HepG2 (cell line): Measurements from ENCODE around the gene VEPH1. TPM values are rescaled to one million over a fixed set of nuclear protein-coding genes. Genes with fewer than 3 reads are reported as not detected.

Experiments
- ATAC-seq: fragments of 200-7000 bp; cut with Tn5 transposase; 3 replicates; pipeline ENCODE4 v1.9.1; 2020; ENCODE audit warnings: mild to moderate bottlenecking, moderate library complexity
- BruUV-seq: library from RNA; stranded (reverse); fragments of 400-500 nt; replicated peaks from 2 replicates; lab custom pipeline; 2021; lab: Mats Ljungman, UMichigan
- CTCF ChIA-PET: fragments of 300-600 bp; formaldehyde crosslinking; extraction: SDS; loops from one replicate; lab custom pipeline; 2021; ENCODE audit warnings: low total read pairs, inconsistent platforms, low intra/inter-chr PET ratio; lab: Yijun Ruan, JAX
- POLR2A ChIA-PET: fragments of 350-600 bp; sonication (Branson Sonifier 250); formaldehyde crosslinking; loops from one replicate; lab custom pipeline; 2020; ENCODE audit warnings: antibody characterized with exemption, inconsistent platforms; lab: Yijun Ruan, JAX
- DNase-seq: peaks from one replicate; pipeline ENCODE4 v3.0.0-alpha.2; 2015; ENCODE audit warnings: low spot score
- FAIRE-seq: peaks from 3 replicates; lab custom pipeline; 2011; peaks lifted over from hg19 to GRCh38; lab: Jason Lieb, UNC
- H2AFZ ChIP-seq: one replicate; pipeline ENCODE4 v1.6.1; 2011; ENCODE audit warnings: low read length, inconsistent platforms
- H3K27ac ChIP-seq: fragments of 300-600 bp; 3 replicates; pipeline ENCODE4 v1.8.0; 2011; ENCODE audit warnings: mixed run types, mild to moderate bottlenecking, mixed read lengths, low read length, inconsistent platforms; ENCODE audit not compliant: insufficient read depth; ENCODE audit errors: extremely low read length
- H3K27me3 ChIP-seq, 2 experiments: fragments of 200-600 bp in 1 of 2; 2 replicates in 1 of 2; 3 replicates in 1 of 2; pipeline versions ENCODE4 v1.6.0 to v1.8.0; 2011; ENCODE audit warnings: low read length in 2 of 2, mild to moderate bottlenecking in 2 of 2, moderate library complexity in 2 of 2, inconsistent platforms in 1 of 2; ENCODE audit not compliant: insufficient read depth in 2 of 2, control insufficient read depth in 1 of 2
- H3K36me3 ChIP-seq, 2 experiments: fragments of 200-600 bp in 1 of 2; replicated peaks in 1 of 2; 2 replicates in 1 of 2; 3 replicates in 1 of 2; pipeline versions ENCODE4 v1.5.1 to v1.8.0; 2011; ENCODE audit warnings: low read length in 2 of 2, inconsistent platforms in 1 of 2; ENCODE audit not compliant: insufficient read depth in 2 of 2, control insufficient read depth in 1 of 2
- H3K4me1 ChIP-seq: 2 replicates; pipeline ENCODE4 v1.5.1; 2012; ENCODE audit warnings: low read length, inconsistent platforms; ENCODE audit not compliant: insufficient read depth
- H3K4me2 ChIP-seq: 2 replicates; pipeline ENCODE4 v1.6.0; 2011; ENCODE audit warnings: low read depth, low read length, inconsistent platforms
- H3K4me3 ChIP-seq, 3 experiments: fragments of 200-600 bp in 1 of 3; sonication (generic), shearing (Covaris generic) in 1 of 3; replicated peaks in 1 of 3; 2 replicates each; pipeline ENCODE4 v1.5.1; 2011 to 2016; ENCODE audit warnings: low read length in 3 of 3, inconsistent platforms in 2 of 3, low read depth in 2 of 3, mild to moderate bottlenecking in 2 of 3, control low read depth in 1 of 3, mixed read lengths in 1 of 3; ENCODE audit not compliant: insufficient read depth in 1 of 3
- H3K79me2 ChIP-seq: one replicate; pipeline ENCODE4 v1.6.1; 2011; ENCODE audit warnings: low read length, inconsistent platforms; ENCODE audit not compliant: insufficient read depth
- H3K9ac ChIP-seq: 2 replicates; pipeline ENCODE4 v1.6.0; 2011; ENCODE audit warnings: mild to moderate bottlenecking, low read depth, low read length, inconsistent platforms; ENCODE audit not compliant: insufficient read depth
- H3K9me3 ChIP-seq: 2 replicates; pipeline ENCODE4 v1.5.1; 2012; ENCODE audit warnings: mild to moderate bottlenecking, low read length
- H4K20me1 ChIP-seq: 2 replicates; pipeline ENCODE4 v1.6.0; 2011; ENCODE audit warnings: inconsistent platforms, mild to moderate bottlenecking, low read length, moderate library complexity; ENCODE audit not compliant: insufficient read depth
- CSRNP2 ChIP-seq: sonication (generic); formaldehyde crosslinking; conservative IDR thresholded peaks from 2 replicates; pipeline ENCODE4 v1.8.0; 2022; ENCODE audit warnings: low read depth, missing genetic modification reagents
- DR1 ChIP-seq: sonication (generic); formaldehyde crosslinking; IDR thresholded peaks from 2 replicates; pipeline ENCODE4 v1.8.0; 2021; ENCODE audit warnings: mild to moderate bottlenecking, missing genetic modification reagents, inconsistent platforms
- EHMT2 ChIP-seq: fragments of 200-600 bp; sonication (generic); IDR thresholded peaks from 2 replicates; pipeline ENCODE4 v1.7.0; 2017; ENCODE audit warnings: antibody characterized with exemption, low read depth, low read length, borderline replicate concordance
- ELF4 ChIP-seq: sonication (generic); formaldehyde crosslinking; IDR thresholded peaks from 2 replicates; pipeline ENCODE4 v1.5.0; 2020; ENCODE audit warnings: missing genetic modification reagents, mild to moderate bottlenecking, moderate library complexity, borderline replicate concordance
- GRHL1 ChIP-seq: sonication (generic); formaldehyde crosslinking; conservative IDR thresholded peaks from 2 replicates; pipeline ENCODE4 v1.8.0; 2022; ENCODE audit warnings: missing genetic modification reagents
- HCFC1 ChIP-seq: fragments of 150-350 bp; IDR thresholded peaks from 2 replicates; pipeline ENCODE4 v1.6.1; 2014; ENCODE audit warnings: low read depth, low read length
- MIXL1 ChIP-seq: IDR thresholded peaks from 2 replicates; pipeline ENCODE4 v1.6.1; 2016
- PCBP1 ChIP-seq: fragments of 200-400 bp; formaldehyde crosslinking; IDR thresholded peaks from 2 replicates; pipeline ENCODE4 v1.6.1; 2017; ENCODE audit warnings: mild to moderate bottlenecking, low read depth, low read length, borderline replicate concordance
- ZBTB37 ChIP-seq: sonication (generic); formaldehyde crosslinking; IDR thresholded peaks from 2 replicates; pipeline ENCODE4 v1.4.0; 2020; ENCODE audit warnings: mild to moderate bottlenecking, missing genetic modification reagents
- ZMYM2 ChIP-seq: sonication (generic); formaldehyde crosslinking; IDR thresholded peaks from 2 replicates; pipeline ENCODE4 v1.8.0; 2022; ENCODE audit warnings: mild to moderate bottlenecking, missing genetic modification reagents
- ZNF232 ChIP-seq: sonication (generic); formaldehyde crosslinking; IDR thresholded peaks from 2 replicates; pipeline ENCODE4 v1.4.0; 2020; ENCODE audit warnings: missing genetic modification reagents, borderline replicate concordance
- ZNF605 ChIP-seq: sonication (generic); formaldehyde crosslinking; IDR thresholded peaks from 2 replicates; pipeline ENCODE4 v1.8.0; 2022; ENCODE audit warnings: mild to moderate bottlenecking, missing genetic modification reagents
- ZNF615 ChIP-seq: sonication (generic); formaldehyde crosslinking; IDR thresholded peaks from 2 replicates; pipeline ENCODE4 v1.5.0; 2020; ENCODE audit warnings: mild to moderate bottlenecking, missing genetic modification reagents, borderline replicate concordance
- ZNF7 ChIP-seq: IDR thresholded peaks from 2 replicates; pipeline ENCODE4 v1.6.1; 2016; ENCODE audit warnings: missing biosample characterization, missing genetic modification reagents
- ZNF788 ChIP-seq: sonication (generic); formaldehyde crosslinking; IDR thresholded peaks from 2 replicates; pipeline ENCODE4 v1.5.0; 2020; ENCODE audit warnings: mild to moderate bottlenecking, missing genetic modification reagents, borderline replicate concordance
- WGBS: methylation state at CpG from one replicate; pipeline ENCODE4 v1.1.6; 2017; ENCODE audit warnings: low lambda C conversion rate; 5-methylcytosine and 5-hydroxymethylcytosine counted together
- in situ Hi-C: cut with HindIII; loops from 2 replicates; pipeline ENCODE4 v1.10.0; 2017; ENCODE audit warnings: low pct_unique_long_range_greater_than_20kb; ENCODE audit not compliant: extremely low pct_ligation_motif_present
- intact Hi-C: fragments of 100-400 bp; cut with micrococcal nuclease; formaldehyde crosslinking; loops from one replicate; pipeline ENCODE4 v1.10.0; 2022; ENCODE audit not compliant: unreplicated experiment
- polyA plus RNA-seq, 8 experiments: library from polyadenylated mRNA; depleted of rRNA in 3 of 8; stranded (reverse) in 7 of 8; unstranded in 1 of 8; fragments of >200 nt; fragmentation: Illumina TruSeq in 4 of 8; extraction: Trizol in 4 of 8; gene quantifications; 2 replicates each; pipeline versions ENCODE4 v1.2.1 to v1.2.3, GENCODE V29; 2011 to 2016; ENCODE audit warnings: low read depth in 4 of 8, missing spikeins in 1 of 8, mixed read lengths in 1 of 8; ENCODE audit not compliant: insufficient read depth in 1 of 8
- total RNA-seq, 5 experiments: library from RNA; depleted of rRNA; stranded (reverse); fragments of >200 nt; fragmentation: Illumina TruSeq; extraction: Trizol; gene quantifications; 2 replicates each; pipeline ENCODE4 v1.2.3, GENCODE V29; 2016; ENCODE audit warnings: low read depth in 1 of 5
- TF ChIP-seq, protein P1 (sequence below): sonication (generic); formaldehyde crosslinking; IDR thresholded peaks from 2 replicates; pipeline ENCODE4 v1.4.0; 2020; ENCODE audit warnings: missing genetic modification reagents

VEPH1 gene
- total and polyA plus RNA-seq, 2 of the 13 experiments (the other 11 are each of a cell fraction or from before 2014, with no cell fraction given) = not detected

- TF ChIP-seq ZNF788 (CRISPR knock-in tag) = no peak
- TF ChIP-seq PCBP1 = no peak
- no peak for TF ChIP-seq ZNF7 (CRISPR knock-in tag)
- TF ChIP-seq, protein P1, sequence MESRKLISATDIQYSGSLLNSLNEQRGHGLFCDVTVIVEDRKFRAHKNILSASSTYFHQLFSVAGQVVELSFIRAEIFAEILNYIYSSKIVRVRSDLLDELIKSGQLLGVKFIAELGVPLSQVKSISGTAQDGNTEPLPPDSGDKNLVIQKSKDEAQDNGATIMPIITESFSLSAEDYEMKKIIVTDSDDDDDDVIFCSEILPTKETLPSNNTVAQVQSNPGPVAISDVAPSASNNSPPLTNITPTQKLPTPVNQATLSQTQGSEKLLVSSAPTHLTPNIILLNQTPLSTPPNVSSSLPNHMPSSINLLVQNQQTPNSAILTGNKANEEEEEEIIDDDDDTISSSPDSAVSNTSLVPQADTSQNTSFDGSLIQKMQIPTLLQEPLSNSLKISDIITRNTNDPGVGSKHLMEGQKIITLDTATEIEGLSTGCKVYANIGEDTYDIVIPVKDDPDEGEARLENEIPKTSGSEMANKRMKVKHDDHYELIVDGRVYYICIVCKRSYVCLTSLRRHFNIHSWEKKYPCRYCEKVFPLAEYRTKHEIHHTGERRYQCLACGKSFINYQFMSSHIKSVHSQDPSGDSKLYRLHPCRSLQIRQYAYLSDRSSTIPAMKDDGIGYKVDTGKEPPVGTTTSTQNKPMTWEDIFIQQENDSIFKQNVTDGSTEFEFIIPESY = no peak
These were observed 29.5 kb upstream of the VEPH1 start (continued) for GRCh38 chr3:157532529-157533297.

DNA sequence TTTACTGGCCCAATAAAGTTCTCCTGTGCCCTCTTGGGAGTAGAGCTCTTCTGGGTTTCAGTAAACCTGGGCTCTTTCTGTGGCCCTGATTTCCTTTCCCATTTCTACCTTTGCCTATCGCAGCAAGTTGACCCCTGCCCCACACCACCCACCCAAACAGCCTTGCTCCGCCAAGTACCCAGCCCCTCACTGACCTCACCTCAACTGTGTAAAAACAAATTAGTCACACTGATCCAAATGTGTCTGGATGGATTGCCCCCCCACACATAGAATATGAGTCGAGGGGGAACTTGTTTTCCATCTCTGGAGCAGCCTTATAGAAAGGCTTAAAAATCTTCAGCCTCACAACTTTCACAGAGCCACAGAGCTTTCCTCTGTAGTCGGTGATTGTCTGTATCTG is 28.6 kb upstream of the VEPH1 start:
- Histone ChIP-seq H2AFZ (peak overlapping the region; percentile 61), H3K27me3 (0 out of 5 replicates have a peak, but pooled peaks cover 0 to 1% of the 10 kb centered on the region in 2 experiments), H3K9me3 (no peaks in the 10 kb centered on the region), H3K4me2 (no peak overlapping the region), H3K27ac (no peak overlapping the region), H3K36me3 (no peaks in the 10 kb centered on the region), H3K4me3 (no peak overlapping the region), H3K79me2 (no peaks in the 10 kb centered on the region), H4K20me1 (no peaks in the 10 kb centered on the region), H3K9ac (no peak overlapping the region), H3K4me1 (no peaks in the 10 kb centered on the region)
- intact Hi-C loops (loop anchor here (1.0 kb wide), 1 partner anchor 41 kb away; no protein-coding TSS in a partner anchor), in situ Hi-C loops (no loop called here)
- ChIA-PET POLR2A (no interaction called here), CTCF (interaction anchor here (1.9 kb wide), 1 partner anchor 41 kb away, joined by 16 read pairs; no protein-coding TSS in a partner anchor)
- no TSS peak for BruUV-seq
- no peak for FAIRE-seq
- no peak for ATAC-seq
- 11% methylated on average over 4 of the region's 4 CpGs for WGBS
- no peak for DNase-seq
- TF ChIP-seq MIXL1 (CRISPR knock-in tag) (no peak), ZNF605 (CRISPR knock-in tag) (no peak), CSRNP2 (no peak), ZBTB37 (CRISPR knock-in tag) (no peak), GRHL1 (CRISPR knock-in tag) (no peak), HCFC1 (no peak), EHMT2 (no peak), ZMYM2 (CRISPR knock-in tag) (no peak), ELF4 (CRISPR knock-in tag) (no peak), DR1 (CRISPR knock-in tag) (no peak), ZNF615 (CRISPR knock-in tag) (no peak), ZNF232 (CRISPR knock-in tag) (no peak)
